ENCODE results near the gene TMEM8B.
"Not testable (repeated sequence)": the region's sequence is repeated elsewhere in the genome, so short reads cannot be mapped to it uniquely, and the experiment has no call there.

TMEM8B gene

DNA sequence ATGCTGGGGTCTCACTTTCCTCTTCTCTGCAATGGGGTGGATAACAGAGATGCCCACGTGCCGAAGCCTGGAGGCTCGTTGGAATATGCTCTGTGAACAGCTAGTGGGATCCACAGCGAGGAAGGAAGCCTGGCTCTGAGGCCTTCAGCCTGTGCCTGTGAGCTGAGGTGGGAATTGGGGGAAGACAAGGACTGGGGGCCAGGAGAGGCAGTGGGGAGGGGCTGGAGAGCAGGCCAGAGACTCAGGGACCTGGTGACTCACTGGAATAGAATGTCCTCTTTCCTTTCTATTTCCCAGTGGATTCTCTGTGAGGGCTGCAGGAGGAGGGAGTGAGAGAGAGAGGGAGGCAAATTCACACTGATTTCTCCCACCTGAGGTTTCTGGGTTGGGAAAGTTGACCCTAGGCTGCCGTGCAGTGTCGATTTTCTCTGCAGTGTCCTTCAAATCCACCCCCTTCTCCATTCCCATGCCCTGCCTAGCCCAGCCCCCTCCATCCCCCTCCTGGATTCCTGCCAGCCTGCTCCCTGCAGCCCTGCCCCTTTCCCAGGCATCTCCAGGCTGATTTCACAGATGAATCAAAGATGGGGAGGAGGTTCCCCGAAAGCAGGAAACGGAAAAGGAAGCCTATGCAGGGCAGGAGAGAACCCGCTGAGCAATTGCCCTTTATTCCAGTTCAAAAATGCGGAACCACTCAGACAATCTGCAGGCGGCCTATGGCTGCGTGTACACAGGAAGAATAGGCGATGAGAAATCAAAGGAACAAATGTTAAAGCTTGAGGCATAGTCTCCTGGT, 78.9 kb downstream of the TMEM8B start:
- DNase-seq: peak; percentile 4

DNA sequence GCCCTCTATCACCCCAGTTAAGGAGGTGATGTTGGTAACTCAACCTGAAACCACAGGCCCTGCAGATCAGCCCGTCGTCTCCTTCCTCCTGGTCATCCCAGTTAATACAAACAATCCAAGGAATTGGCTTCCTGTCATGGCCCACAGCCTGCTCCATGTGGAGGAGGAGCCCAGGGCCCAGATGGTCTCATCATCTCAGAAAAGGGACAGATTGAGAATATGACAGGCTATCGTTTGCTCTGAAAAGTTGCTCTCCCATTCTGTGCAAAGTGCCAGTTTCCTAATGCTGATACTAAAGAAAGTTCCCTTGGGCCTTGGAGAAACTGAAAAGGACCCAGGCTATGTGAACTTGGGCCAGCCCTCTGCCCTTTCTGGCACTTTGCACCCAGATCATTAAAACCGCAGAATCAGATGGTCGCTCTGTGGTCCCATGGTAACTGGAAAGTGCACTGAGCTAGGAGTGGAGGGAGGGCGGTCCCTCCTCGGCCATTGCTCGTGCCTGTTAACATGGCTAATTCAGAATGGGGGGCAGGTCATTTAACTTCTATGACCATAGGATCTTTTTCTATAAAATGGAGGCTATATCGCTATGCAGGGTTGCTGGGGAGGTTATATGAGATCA, 79.6 kb downstream of the TMEM8B start:
- no peak for DNase-seq

DNA sequence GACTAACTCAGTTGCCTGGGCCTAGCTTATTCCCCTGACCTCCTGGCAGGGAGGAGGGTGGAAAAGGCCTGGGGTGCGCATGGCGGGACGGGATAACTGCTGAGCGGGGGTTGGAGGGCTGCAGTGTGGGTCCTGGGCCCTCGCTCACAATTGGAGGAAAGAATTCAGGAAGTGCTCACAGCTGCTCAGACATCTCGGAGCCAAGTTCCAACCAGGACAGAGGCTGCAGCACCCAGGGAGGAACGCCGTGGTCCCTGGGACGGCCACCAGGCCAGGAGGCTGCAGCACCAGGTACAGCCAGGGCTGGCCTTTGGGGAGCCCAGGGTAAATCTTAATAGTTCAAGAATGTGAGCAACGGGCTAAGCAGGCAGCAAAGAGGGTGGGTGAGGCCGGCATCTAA, 80.2 kb downstream of the TMEM8B start, which contains the start of gene SPAAR:
Gene SPAAR, plus strand, starts transcription at position 217 of the 400 bp plus-strand sequence. CDS start 974 bp downstream, outside the sequence.
- DNase-seq: no peak

DNA sequence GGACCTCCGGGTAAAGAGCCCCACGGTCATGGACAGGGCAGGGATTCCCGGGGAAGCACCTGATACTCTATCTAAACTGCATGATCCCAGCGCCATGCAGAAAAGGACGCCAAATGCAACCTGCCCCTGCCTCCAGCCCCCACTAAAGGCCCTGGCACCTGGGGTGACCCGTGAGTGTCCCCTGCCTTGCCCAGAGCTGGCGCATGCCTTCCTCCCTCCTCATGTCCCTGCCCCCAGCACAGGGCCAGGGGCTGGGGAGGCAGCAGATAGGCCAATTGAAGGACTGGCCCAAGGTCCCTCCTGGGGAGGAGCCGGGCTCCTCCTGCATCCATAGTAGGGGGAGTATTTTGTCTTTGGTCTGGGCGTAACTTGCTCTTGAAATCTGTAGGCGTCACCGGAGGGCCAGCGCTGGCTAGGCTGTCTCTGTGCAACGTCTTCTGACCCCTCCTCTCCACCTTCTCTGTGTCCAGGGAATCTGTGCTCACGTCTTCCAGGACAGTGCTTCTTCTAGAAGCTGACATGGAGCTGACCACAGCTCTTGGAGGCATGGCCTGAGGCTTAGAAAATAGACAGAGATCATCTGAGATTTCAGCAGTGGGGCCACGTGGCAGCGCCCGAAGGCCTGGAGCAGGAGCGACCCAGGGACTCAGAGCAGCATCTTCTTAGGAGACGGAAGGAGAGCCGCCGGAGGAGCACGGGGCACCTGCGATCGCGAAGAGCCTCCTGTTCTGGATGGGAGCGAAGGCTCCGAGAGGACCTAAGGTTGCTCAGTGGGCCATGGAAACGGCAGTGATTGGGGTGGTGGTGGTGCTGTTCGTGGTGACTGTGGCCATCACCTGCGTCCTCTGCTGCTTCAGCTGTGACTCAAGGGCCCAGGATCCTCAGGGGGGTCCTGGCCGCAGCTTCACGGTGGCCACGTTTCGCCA, 80.9 kb downstream of the TMEM8B start:
- DNase-seq: no peak

DNA sequence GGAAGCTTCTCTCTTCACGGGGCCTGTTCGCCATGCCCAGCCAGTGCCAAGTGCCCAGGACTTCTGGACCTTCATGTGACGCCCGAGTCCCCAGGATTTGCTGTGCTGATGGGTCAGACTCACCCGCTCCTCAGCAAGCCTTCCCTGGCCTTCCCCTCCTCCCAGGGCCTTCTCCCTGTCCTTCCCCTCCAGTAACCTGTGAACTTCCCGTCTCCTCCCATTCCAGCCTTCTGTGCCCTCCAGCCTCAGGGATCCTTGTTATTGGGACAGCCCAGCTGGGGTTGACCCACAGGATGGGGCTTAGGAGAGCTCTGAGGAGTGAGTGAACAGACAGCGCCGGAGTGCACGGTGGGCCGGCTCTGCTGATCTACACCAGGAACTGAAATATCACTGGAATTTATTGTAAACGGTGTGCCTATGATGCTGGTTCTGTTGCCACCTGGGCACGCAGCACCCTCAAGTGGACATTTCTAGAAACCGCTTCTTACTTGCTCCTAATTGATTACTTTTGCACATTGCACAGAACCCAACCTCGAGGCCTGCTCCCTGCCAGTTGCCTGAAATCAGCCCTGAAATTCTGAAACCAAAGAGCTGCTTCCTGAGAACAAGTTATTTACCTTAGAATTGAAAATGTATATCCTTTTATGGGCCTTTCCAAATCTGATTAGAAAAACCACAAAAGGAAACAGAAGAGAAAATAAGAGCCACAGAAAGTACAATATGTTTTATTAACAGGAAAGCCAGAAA, 81.8 kb downstream of the TMEM8B start:
- no peak for DNase-seq

DNA sequence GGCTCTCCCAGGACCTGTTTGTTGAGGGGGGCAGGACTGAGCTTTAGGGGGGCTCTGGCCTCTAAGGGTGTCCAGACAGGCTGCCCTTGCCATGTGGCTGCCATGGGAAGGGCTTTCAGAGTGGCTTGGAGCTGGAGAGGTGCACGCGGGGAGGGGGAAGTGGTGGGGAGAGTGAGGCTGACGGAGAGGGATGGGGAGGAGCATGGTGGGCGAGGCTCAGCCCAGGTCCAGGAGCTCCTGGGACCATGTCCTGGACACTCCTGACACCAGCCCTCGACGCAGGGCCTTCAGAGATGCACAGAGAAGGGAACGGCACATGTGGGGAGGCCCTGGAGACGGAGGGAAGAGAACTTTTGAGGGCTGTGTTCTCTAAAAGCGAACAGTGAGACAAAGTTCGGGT, 82.7 kb downstream of the TMEM8B start:
- no peak for DNase-seq

DNA sequence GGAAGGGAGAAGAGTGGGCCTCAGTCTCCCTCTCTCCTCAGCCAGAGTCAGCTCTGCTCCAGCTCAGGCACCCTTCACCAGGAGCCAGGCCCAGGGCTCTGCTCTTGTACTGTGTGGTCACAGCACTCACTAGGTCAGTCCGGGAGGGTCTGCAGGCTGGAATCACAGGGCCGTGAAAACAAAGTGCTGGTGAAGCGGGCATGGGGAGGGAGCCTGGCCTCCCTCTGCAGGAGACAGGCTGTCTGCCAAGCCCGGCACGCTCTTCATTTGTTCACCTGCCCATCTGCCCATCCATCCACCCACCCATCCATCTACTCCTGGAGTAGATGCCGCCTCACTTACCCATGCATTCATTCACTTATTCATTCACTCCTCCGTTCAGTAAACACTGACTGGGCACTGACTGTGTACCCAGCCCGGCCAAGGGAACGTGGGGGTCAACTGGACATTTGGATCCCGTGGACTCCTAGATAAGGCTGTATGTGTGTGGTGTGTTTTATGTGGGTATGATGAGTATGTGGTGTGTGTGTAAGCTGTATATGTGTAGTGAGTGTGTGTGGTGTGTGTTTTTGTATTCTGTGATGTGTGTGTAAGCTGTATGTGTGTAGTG, 83.9 kb downstream of the TMEM8B start:
- DNase-seq: no peak

GRCh38 chr9:35913429-35913828, 84.4 kb downstream of the TMEM8B start:
- DNase-seq: not testable (repeated sequence)

DNA sequence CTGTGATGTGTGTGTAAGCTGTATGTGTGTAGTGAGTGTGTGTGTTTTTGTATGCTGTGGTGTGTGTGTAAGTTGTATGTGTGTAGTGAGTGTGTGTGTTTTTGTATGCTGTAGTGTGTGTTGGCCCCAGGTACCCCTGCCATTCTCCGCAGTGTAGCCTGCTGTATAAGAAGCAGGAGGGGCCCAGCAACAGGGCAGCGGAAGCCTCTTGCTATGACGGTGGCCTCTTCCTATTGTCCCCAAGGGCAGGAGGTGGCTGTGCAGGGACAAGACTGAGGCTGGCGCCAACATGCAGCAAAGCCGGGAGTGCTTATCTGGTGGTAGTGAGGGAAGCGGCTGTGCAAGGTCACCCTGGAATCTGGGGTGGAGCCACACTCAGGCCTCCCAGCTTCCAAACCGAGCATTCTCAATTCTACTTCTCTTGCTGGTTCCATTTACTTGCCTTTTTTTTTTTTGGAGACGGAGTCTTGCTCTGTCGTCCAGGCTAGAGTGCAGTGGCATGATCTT, 85.3 kb downstream of the TMEM8B start:
- DNase-seq: no peak
